Thyroid gland (tissue), 4 donors: ENCODE data around the gene SLC28A1.

ENCODE experiments used
- CTCF ChIP-seq, 6 experiments: fragments of 200-600 bp in 3 of 6; fragments of 450-650 bp in 3 of 6; sonication (generic) in 3 of 6; IDR thresholded peaks; one replicate each; pipeline ENCODE4 v1.5.1; 2016 to 2019; ENCODE audit warnings: antibody characterized with exemption in 6 of 6, mild to moderate bottlenecking in 2 of 6, inconsistent platforms in 1 of 6, moderate library complexity in 1 of 6
- POLR2A ChIP-seq, 2 donors: fragments of 450-650 bp; IDR thresholded peaks; one replicate each; pipeline ENCODE4 v1.6.1; 2017; ENCODE audit warnings: antibody characterized with exemption in 2 of 2, mild to moderate bottlenecking in 2 of 2, moderate library complexity in 1 of 2

DNA sequence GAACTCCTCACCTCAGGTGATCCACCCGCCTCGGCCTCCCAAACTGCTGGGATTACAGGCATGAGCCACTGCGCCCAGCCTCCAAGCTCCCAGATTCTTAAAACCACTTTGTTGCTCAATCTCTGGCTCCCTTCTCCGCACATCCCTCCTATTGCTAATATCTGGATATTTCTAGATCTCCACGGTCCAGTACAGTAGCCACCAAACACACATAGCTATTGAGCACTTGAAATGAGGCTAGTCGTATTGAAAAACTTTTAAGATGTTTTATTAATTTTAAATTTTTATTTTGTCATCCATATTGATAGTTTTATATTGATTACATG lies 44.3 kb downstream of the SLC28A1 start:
- no peak for TF ChIP-seq CTCF (IDR thresholded peaks at IDR 0.05)
- no peak for TF ChIP-seq POLR2A (IDR thresholded peaks at IDR 0.05)
